ENCODE results near the gene LCN15. TPM values are rescaled to one million over a fixed set of nuclear protein-coding genes. Genes with fewer than 3 reads are reported as not detected.

The LCN15 gene
- total RNA-seq, 1 donor from 2014 or later = not detected

DNA sequence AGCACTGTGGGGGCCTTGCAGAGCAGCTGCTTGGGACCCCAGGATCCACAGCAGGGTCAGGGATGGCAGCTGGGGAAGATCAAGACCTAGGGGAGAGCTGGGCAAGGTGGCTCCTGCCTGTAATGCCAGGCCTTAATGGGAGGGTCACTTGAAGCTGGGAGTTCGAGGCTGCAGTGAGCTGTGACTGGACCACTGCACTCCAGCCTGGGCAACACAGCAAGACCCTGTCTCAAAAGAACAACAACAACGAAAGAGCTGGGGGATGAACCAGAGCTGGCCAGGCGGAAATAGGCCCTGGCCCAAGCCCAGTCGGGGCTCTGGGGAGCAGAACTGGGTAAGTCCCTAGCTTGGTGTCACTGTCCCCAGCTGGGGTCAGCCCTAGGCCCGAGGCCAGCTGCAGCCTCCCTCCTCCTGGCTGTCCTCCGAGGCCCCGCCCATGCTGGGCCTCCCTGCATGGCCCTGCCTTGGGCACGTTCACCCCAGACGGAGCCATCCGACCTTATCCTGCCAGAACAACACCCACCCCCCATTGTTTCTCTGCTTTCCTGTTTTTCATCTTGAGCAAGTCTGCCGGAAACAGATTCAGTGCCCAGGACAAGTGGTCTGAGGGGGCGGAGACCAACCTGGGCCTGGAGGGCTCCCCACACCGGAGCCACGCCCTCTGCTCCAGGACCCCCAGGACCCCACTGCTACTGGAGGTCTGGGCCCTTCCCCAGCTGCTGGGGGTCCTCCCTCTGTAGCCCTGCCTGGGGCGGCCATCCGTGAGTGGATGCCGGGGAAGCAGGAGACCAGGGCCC lies 50.0 kb downstream of the LCN15 start:
- Histone ChIP-seq H3K4me3 (ENCODE audit: insufficient read depth, low read depth, low read length) (no peak overlapping the region), H3K9me3 (ENCODE audit: insufficient read depth, low read depth, low read length) (no peaks in the 10 kb centered on the region), H3K9ac (ENCODE audit: low read length) (no peak overlapping the region), H4K20me1 (ENCODE audit: insufficient read depth, low read length) (no peaks in the 10 kb centered on the region), H3K36me3 (ENCODE audit: insufficient read depth, low read length) (no peaks in the 10 kb centered on the region), H3K79me2 (ENCODE audit: insufficient read depth, low read length) (no peaks in the 10 kb centered on the region), H3K27ac (ENCODE audit: low read depth, low read length) (no peak overlapping the region), H3K27me3 (ENCODE audit: insufficient read depth, low read length) (no peaks in the 10 kb centered on the region), H2AFZ (ENCODE audit: low read depth, low read length) (no peak overlapping the region), H3K4me2 (ENCODE audit: low read length) (no peak overlapping the region), H3K4me1 (ENCODE audit: insufficient read depth, low read length) (peaks cover 3% of the 10 kb centered on the region)
- Mint-ChIP-seq H3K27ac (ENCODE audit: unreplicated experiment) (no peak overlapping the region), H3K36me3 (ENCODE audit: low read depth, unreplicated experiment) (no peaks in the 10 kb centered on the region), H3K27me3 (ENCODE audit: low read depth, unreplicated experiment) (no peaks in the 10 kb centered on the region), H3K9me3 (ENCODE audit: unreplicated experiment) (no peaks in the 10 kb centered on the region), H3K4me1 (ENCODE audit: low read depth, unreplicated experiment) (no peaks in the 10 kb centered on the region), H3K4me3 (ENCODE audit: unreplicated experiment) (no peak overlapping the region)
- DNase-seq (ENCODE audit: low read depth) (no peak), FAIRE-seq (no peak)
- TF ChIP-seq, protein P1, sequence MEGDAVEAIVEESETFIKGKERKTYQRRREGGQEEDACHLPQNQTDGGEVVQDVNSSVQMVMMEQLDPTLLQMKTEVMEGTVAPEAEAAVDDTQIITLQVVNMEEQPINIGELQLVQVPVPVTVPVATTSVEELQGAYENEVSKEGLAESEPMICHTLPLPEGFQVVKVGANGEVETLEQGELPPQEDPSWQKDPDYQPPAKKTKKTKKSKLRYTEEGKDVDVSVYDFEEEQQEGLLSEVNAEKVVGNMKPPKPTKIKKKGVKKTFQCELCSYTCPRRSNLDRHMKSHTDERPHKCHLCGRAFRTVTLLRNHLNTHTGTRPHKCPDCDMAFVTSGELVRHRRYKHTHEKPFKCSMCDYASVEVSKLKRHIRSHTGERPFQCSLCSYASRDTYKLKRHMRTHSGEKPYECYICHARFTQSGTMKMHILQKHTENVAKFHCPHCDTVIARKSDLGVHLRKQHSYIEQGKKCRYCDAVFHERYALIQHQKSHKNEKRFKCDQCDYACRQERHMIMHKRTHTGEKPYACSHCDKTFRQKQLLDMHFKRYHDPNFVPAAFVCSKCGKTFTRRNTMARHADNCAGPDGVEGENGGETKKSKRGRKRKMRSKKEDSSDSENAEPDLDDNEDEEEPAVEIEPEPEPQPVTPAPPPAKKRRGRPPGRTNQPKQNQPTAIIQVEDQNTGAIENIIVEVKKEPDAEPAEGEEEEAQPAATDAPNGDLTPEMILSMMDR (IDR thresholded peaks at IDR 0.05; ENCODE audit: insufficient read depth, low read depth, low read length) = no peak
- no peak for TF ChIP-seq EZH2 (IDR thresholded peaks at IDR 0.05; ENCODE audit: insufficient read depth, low read length)

DNA sequence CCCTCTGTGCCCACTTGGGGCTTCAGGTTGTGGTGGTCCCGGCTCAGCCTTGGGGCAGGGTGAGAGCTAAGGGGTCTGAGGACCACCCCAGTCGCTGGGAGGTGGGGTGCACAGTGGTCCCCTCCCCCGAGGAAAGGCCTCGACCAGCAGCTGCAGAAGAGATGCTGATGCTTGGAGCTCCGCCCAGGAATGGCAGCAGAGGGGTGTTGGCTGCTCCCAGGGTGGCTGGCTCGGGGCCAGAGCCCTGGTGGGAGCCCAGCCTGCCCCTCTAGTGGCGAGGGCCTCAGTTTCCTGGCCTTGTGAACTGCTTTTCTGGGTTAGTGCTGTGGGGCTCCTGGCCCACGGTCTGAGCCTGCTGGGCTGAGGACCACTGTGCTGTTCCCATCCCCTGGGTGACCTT lies 50.8 kb downstream of the LCN15 start:
- no peaks in the 10 kb centered on the region for H3K27me3 Mint-ChIP-seq (ENCODE audit: low read depth, unreplicated experiment)
- peaks cover 3% of the 10 kb centered on the region for H3K4me1 ChIP-seq (ENCODE audit: insufficient read depth, low read length)
- H3K36me3 ChIP-seq (ENCODE audit: insufficient read depth, low read length) = no peaks in the 10 kb centered on the region
- H3K4me3 Mint-ChIP-seq (ENCODE audit: unreplicated experiment) = peak overlapping the region; percentile 70
- no peaks in the 10 kb centered on the region for H3K79me2 ChIP-seq (ENCODE audit: insufficient read depth, low read length)
- no peaks in the 10 kb centered on the region for H4K20me1 ChIP-seq (ENCODE audit: insufficient read depth, low read length)
- TF ChIP-seq, protein P1 (IDR thresholded peaks at IDR 0.05; ENCODE audit: insufficient read depth, low read depth, low read length) = no peak
- no peak for TF ChIP-seq EZH2 (IDR thresholded peaks at IDR 0.05; ENCODE audit: insufficient read depth, low read length)
- no peaks in the 10 kb centered on the region for H3K9me3 Mint-ChIP-seq (ENCODE audit: unreplicated experiment)
- no peak overlapping the region for H3K9ac ChIP-seq (ENCODE audit: low read length)
- no peak overlapping the region for H3K27ac Mint-ChIP-seq (ENCODE audit: unreplicated experiment)
- no peak overlapping the region for H2AFZ ChIP-seq (ENCODE audit: low read depth, low read length)
- peak overlapping the region; percentile 75 for H3K4me2 ChIP-seq (ENCODE audit: low read length)
- FAIRE-seq (no peak), DNase-seq (ENCODE audit: low read depth) (no peak)
- H3K27me3 ChIP-seq (ENCODE audit: insufficient read depth, low read length) = no peaks in the 10 kb centered on the region
- H3K4me3 ChIP-seq (ENCODE audit: insufficient read depth, low read depth, low read length) = no peak overlapping the region
- no peak overlapping the region for H3K27ac ChIP-seq (ENCODE audit: low read depth, low read length)
- H3K4me1 Mint-ChIP-seq (ENCODE audit: low read depth, unreplicated experiment) = no peaks in the 10 kb centered on the region
- H3K9me3 ChIP-seq (ENCODE audit: insufficient read depth, low read depth, low read length) = no peaks in the 10 kb centered on the region
- H3K36me3 Mint-ChIP-seq (ENCODE audit: low read depth, unreplicated experiment) = no peaks in the 10 kb centered on the region

Measured in astrocyte (in vitro differentiated cells and primary cell).